Prostate gland (tissue), 2 donors: Measurements from ENCODE around the gene NEDD9. TPM values are rescaled to one million over a fixed set of nuclear protein-coding genes. Genes with fewer than 3 reads are reported as not detected.

Experiments
- DNase-seq: peaks from one replicate; pipeline ENCODE4 v3.0.0-alpha.2; 2019; ENCODE audit warnings: low spot score
- H3K27ac ChIP-seq, 2 donors: fragments of 200-600 bp; sonication (generic); 2 replicates each; pipeline ENCODE4 v1.5.1; 2017 to 2019
- H3K27me3 ChIP-seq: fragments of 200-600 bp; sonication (generic); replicated peaks from 2 replicates; pipeline ENCODE4 v1.5.1; 2019; ENCODE audit not compliant: insufficient read depth
- H3K36me3 ChIP-seq, 2 donors: fragments of 200-600 bp; sonication (generic); 1 replicate in 1 of 2; 2 replicates in 1 of 2; pipeline versions ENCODE4 v1.5.1 to v1.8.1; 2017 to 2019
- H3K4me1 ChIP-seq: fragments of 200-600 bp; sonication (generic); replicated peaks from 2 replicates; pipeline ENCODE4 v1.5.1; 2019
- H3K4me3 ChIP-seq, 2 donors: fragments of 200-600 bp; sonication (generic); 2 replicates each; pipeline ENCODE4 v1.5.1; 2017 to 2019
- H3K9me3 ChIP-seq: fragments of 200-600 bp; sonication (generic); 2 replicates; pipeline ENCODE4 v1.5.1; 2017
- CTCF ChIP-seq, 4 experiments: fragments of 200-600 bp in 2 of 4; fragments of 450-650 bp in 2 of 4; sonication (generic) in 2 of 4; IDR thresholded peaks; 1 replicate in 3 of 4; 2 replicates in 1 of 4; pipeline ENCODE4 v1.5.1; 2016 to 2019; ENCODE audit warnings: antibody characterized with exemption in 4 of 4, mild to moderate bottlenecking in 2 of 4, moderate library complexity in 2 of 4
- POLR2A ChIP-seq: fragments of 450-650 bp; IDR thresholded peaks from one replicate; pipeline ENCODE4 v1.6.1; 2016; ENCODE audit warnings: antibody characterized with exemption, mild to moderate bottlenecking
- POLR2AphosphoS5 ChIP-seq: sonication (generic); formaldehyde crosslinking; IDR thresholded peaks from one replicate; pipeline ENCODE4 v1.6.1; 2017; ENCODE audit warnings: antibody characterized with exemption
- WGBS: methylation state at CpG from one replicate; pipeline ENCODE4 v1.1.5; 2018; 5-methylcytosine and 5-hydroxymethylcytosine counted together
- intact Hi-C: fragments of 100-400 bp; cut with DNase I; formaldehyde crosslinking; loops from one replicate; pipeline ENCODE4 v1.14.2; 2022
- total RNA-seq, 2 donors: library from RNA; depleted of rRNA; stranded (reverse); fragments of >200 nt; gene quantifications; one replicate each; pipeline ENCODE4 v1.1.0, GENCODE V29; 2016

The NEDD9 gene
- total RNA-seq, 2 donors from 2014 or later, result 51.1 to 72.1 TPM

- H3K27me3 ChIP-seq, result no peaks in the 10 kb centered on the region
- intact Hi-C loops, result no loop called here
- H3K4me3 ChIP-seq, result no peak overlapping the region
- H3K9me3 ChIP-seq, result no peaks in the 10 kb centered on the region
- H3K36me3 ChIP-seq, result no peaks in the 10 kb centered on the region
- TF ChIP-seq POLR2AphosphoS5, result no peak
- TF ChIP-seq POLR2A, result no peak
- TF ChIP-seq CTCF (IDR thresholded peaks at IDR 0.05), result no peak
- no peak overlapping the region for H3K27ac ChIP-seq
- DNase-seq, result no peak
- H3K4me1 ChIP-seq, result no peaks in the 10 kb centered on the region
These were observed 10.2 kb upstream of the NEDD9 start for GRCh38 chr6:11242711-11243110.

GRCh38 chr6:11241793-11242201 lies 9.3 kb upstream of the NEDD9 start:
- no peaks in the 10 kb centered on the region for H3K27me3 ChIP-seq
- intact Hi-C loops, result no loop called here
- H3K4me3 ChIP-seq, result no peak overlapping the region
- no peaks in the 10 kb centered on the region for H3K9me3 ChIP-seq
- H3K27ac ChIP-seq, result peak overlapping the region in 1 of 2 donors; percentile 17
- H3K4me1 ChIP-seq, result no peaks in the 10 kb centered on the region
- WGBS, result 27% methylated on average over 17 of the region's 17 CpGs
- no peak for TF ChIP-seq POLR2A
- TF ChIP-seq CTCF (IDR thresholded peaks at IDR 0.05), result peak; percentile 25 to 73 (median 58)
- no peak for DNase-seq
- H3K36me3 ChIP-seq, result no peaks in the 10 kb centered on the region

GRCh38 chr6:11241154-11241792 lies 8.8 kb upstream of the NEDD9 start:
- Histone ChIP-seq H3K36me3 (no peaks in the 10 kb centered on the region), H3K9me3 (no peaks in the 10 kb centered on the region), H3K4me1 (no peaks in the 10 kb centered on the region), H3K27ac (peak overlapping the region in 1 of 2 donors; percentile 17), H3K27me3 (no peaks in the 10 kb centered on the region), H3K4me3 (no peak overlapping the region)
- TF ChIP-seq POLR2A (no peak), POLR2AphosphoS5 (no peak), CTCF (IDR thresholded peaks at IDR 0.05) (no peak)
- no peak for DNase-seq
- 82% methylated on average over 9 of the region's 11 CpGs for WGBS
- intact Hi-C loops, result no loop called here

GRCh38 chr6:11237956-11238355 lies 5.5 kb upstream of the NEDD9 start:
- TF ChIP-seq POLR2AphosphoS5, result no peak
- TF ChIP-seq CTCF (IDR thresholded peaks at IDR 0.05), result no peak
- no peak for TF ChIP-seq POLR2A
- no peaks in the 10 kb centered on the region for H3K4me1 ChIP-seq
- H3K4me3 ChIP-seq, result no peak overlapping the region
- intact Hi-C loops, result loop anchor here (10.0 kb wide), 1 partner anchor 257 kb away; no protein-coding TSS in a partner anchor
- no peak overlapping the region for H3K27ac ChIP-seq
- H3K9me3 ChIP-seq, result no peaks in the 10 kb centered on the region
- no peak for DNase-seq
- H3K36me3 ChIP-seq, result no peaks in the 10 kb centered on the region
- H3K27me3 ChIP-seq, result no peaks in the 10 kb centered on the region
- 92% methylated on average over 4 of the region's 4 CpGs for WGBS

- H3K4me1 ChIP-seq, result no peaks in the 10 kb centered on the region
- 96% methylated on average over 4 of the region's 4 CpGs for WGBS
- no peak for DNase-seq
- intact Hi-C loops, result loop anchor here (10.0 kb wide), 1 partner anchor 257 kb away; no protein-coding TSS in a partner anchor
- no peaks in the 10 kb centered on the region for H3K27me3 ChIP-seq
- H3K36me3 ChIP-seq, result no peaks in the 10 kb centered on the region
- TF ChIP-seq POLR2A, result no peak
- no peak for TF ChIP-seq POLR2AphosphoS5
- no peak for TF ChIP-seq CTCF (IDR thresholded peaks at IDR 0.05)
- no peak overlapping the region for H3K4me3 ChIP-seq
- H3K27ac ChIP-seq, result no peak overlapping the region
- H3K9me3 ChIP-seq, result no peaks in the 10 kb centered on the region
These were observed 5.0 kb upstream of the NEDD9 start for GRCh38 chr6:11237428-11237827.
